IPS DF 6.9 (cell line): ENCODE data around the gene PRPH.
"Not testable (repeated sequence)": the region's sequence is repeated elsewhere in the genome, so short reads cannot be mapped to it uniquely, and the experiment has no call there.

Source experiments
- DNase-seq: peaks from one replicate; pipeline ENCODE4 v3.0.0-alpha.2; 2013; ENCODE audit warnings: low read depth, low spot score
- H3K27ac ChIP-seq: one replicate; pipeline ENCODE4 v1.5.1; 2013; ENCODE audit warnings: low read length, control low read depth
- H3K27me3 ChIP-seq: 2 replicates; pipeline ENCODE4 v1.6.1; 2013; ENCODE audit warnings: mild to moderate bottlenecking, low read length; ENCODE audit not compliant: control insufficient read depth, insufficient read depth
- H3K36me3 ChIP-seq: 2 replicates; pipeline ENCODE4 v1.6.1; 2013; ENCODE audit warnings: low read length; ENCODE audit not compliant: control insufficient read depth, insufficient read depth
- H3K4me1 ChIP-seq: 2 replicates; pipeline ENCODE4 v1.6.1; 2013; ENCODE audit warnings: low read length; ENCODE audit not compliant: control insufficient read depth, insufficient read depth
- H3K4me3 ChIP-seq: 2 replicates; pipeline ENCODE4 v1.5.1; 2013; ENCODE audit warnings: mild to moderate bottlenecking, low read length
- H3K9me3 ChIP-seq: 2 replicates; pipeline ENCODE4 v1.6.1; 2013; ENCODE audit warnings: low read length, inconsistent platforms; ENCODE audit not compliant: control insufficient read depth, insufficient read depth
- WGBS: extraction: QIAGEN DNeasy Blood & Tissue Kit; methylation state at CpG from one replicate; pipeline ENCODE4 v1.1.7; 2013; ENCODE audit warnings: mixed read lengths, missing lambda C conversion rate; ENCODE audit not compliant: insufficient read length, insufficient coverage; 5-methylcytosine and 5-hydroxymethylcytosine counted together

Gene PRPH

GRCh38 chr12:49261721-49262120 is 33.2 kb upstream of the PRPH start:
- WGBS, result no CpG with 5 or more reads among the region's 2 CpGs
- no peaks in the 10 kb centered on the region for H3K27me3 ChIP-seq
- no peaks in the 10 kb centered on the region for H3K9me3 ChIP-seq
- H3K4me1 ChIP-seq, result no peaks in the 10 kb centered on the region
- no peaks in the 10 kb centered on the region for H3K36me3 ChIP-seq
- no peak for DNase-seq
- no peak overlapping the region for H3K4me3 ChIP-seq
- H3K27ac ChIP-seq, result no peak overlapping the region

GRCh38 chr12:49263400-49263763 is 31.6 kb upstream of the PRPH start:
- no CpG with 5 or more reads among the region's 5 CpGs for WGBS
- Histone ChIP-seq H3K27me3 (no peaks in the 10 kb centered on the region), H3K9me3 (no peaks in the 10 kb centered on the region), H3K36me3 (no peaks in the 10 kb centered on the region), H3K4me3 (no peak overlapping the region), H3K27ac (no peak overlapping the region), H3K4me1 (no peaks in the 10 kb centered on the region)
- no peak for DNase-seq

- Histone ChIP-seq H3K4me1 (no peaks in the 10 kb centered on the region), H3K4me3 (peak overlapping the region; percentile 72), H3K27ac (no peak overlapping the region), H3K9me3 (no peaks in the 10 kb centered on the region), H3K36me3 (peaks cover 2% of the 10 kb centered on the region; the same call in 1 of the 2 replicates), H3K27me3 (no peaks in the 10 kb centered on the region)
- no CpG with 5 or more reads among the region's 35 CpGs for WGBS
- no peak for DNase-seq
Observed at GRCh38 chr12:49264466-49264872, 30.5 kb upstream of the PRPH start.

GRCh38 chr12:49264873-49265792 is 29.8 kb upstream of the PRPH start, which contains the start of gene TUBA1C:
TUBA1C (plus strand) TSS chr12:49265082; CDS start chr12:49265182, 100 bp downstream.
- Histone ChIP-seq H3K27ac (no peak within 1 kb of the TSS), H3K27me3 (no peaks in the 10 kb centered on the region), H3K9me3 (no peaks in the 10 kb centered on the region), H3K4me1 (no peaks in the 10 kb centered on the region), H3K36me3 (peaks cover 6% of the 10 kb centered on the region), H3K4me3 (peak within 1 kb of the TSS; percentile 72)
- DNase-seq, result peak; percentile 82
- WGBS, result no CpG with 5 or more reads among the region's 61 CpGs

GRCh38 chr12:49269191-49269590 is 25.8 kb upstream of the PRPH start:
- not testable (repeated sequence) for H3K4me3 ChIP-seq, H3K9me3 ChIP-seq, H3K27me3 ChIP-seq, H3K27ac ChIP-seq, H3K4me1 ChIP-seq, DNase-seq
- H3K36me3 ChIP-seq, result peaks cover 20% of the 10 kb centered on the region
- no CpG with 5 or more reads among the region's 6 CpGs for WGBS

GRCh38 chr12:49272790-49273725 is 21.9 kb upstream of the PRPH start:
- no peaks in the 10 kb centered on the region for H3K9me3 ChIP-seq
- H3K27me3 ChIP-seq, result no peaks in the 10 kb centered on the region; the same call in 1 of the 2 replicates
- no CpG with 5 or more reads among the region's 16 CpGs for WGBS
- no peak for DNase-seq
- H3K27ac ChIP-seq, result no peak overlapping the region
- no peaks in the 10 kb centered on the region for H3K4me1 ChIP-seq
- peaks cover 20% of the 10 kb centered on the region for H3K36me3 ChIP-seq
- no peak overlapping the region for H3K4me3 ChIP-seq

GRCh38 chr12:49273726-49274395 is 21.1 kb upstream of the PRPH start:
- no CpG with 5 or more reads among the region's 6 CpGs for WGBS
- DNase-seq, result no peak
- H3K36me3 ChIP-seq, result peaks cover 20% of the 10 kb centered on the region
- no peak overlapping the region for H3K27ac ChIP-seq
- no peak overlapping the region for H3K4me3 ChIP-seq
- H3K27me3 ChIP-seq, result no peaks in the 10 kb centered on the region; the same call in 1 of the 2 replicates
- no peaks in the 10 kb centered on the region for H3K9me3 ChIP-seq
- no peaks in the 10 kb centered on the region for H3K4me1 ChIP-seq

GRCh38 chr12:49274396-49275069 is 20.4 kb upstream of the PRPH start:
- H3K4me3 ChIP-seq, result no peak overlapping the region
- H3K4me1 ChIP-seq, result 0 out of 2 replicates have a peak, but pooled peaks cover under 1% of the 10 kb centered on the region
- DNase-seq, result no peak
- H3K9me3 ChIP-seq, result no peaks in the 10 kb centered on the region
- H3K36me3 ChIP-seq, result peaks cover 17% of the 10 kb centered on the region
- WGBS, result no CpG with 5 or more reads among the region's 7 CpGs
- no peaks in the 10 kb centered on the region; the same call in 1 of the 2 replicates for H3K27me3 ChIP-seq
- no peak overlapping the region for H3K27ac ChIP-seq

GRCh38 chr12:49276304-49277290 is 18.4 kb upstream of the PRPH start:
- Histone ChIP-seq H3K4me3 (no peak overlapping the region), H3K9me3 (no peaks in the 10 kb centered on the region), H3K27me3 (no peaks in the 10 kb centered on the region; the same call in 1 of the 2 replicates), H3K27ac (no peak overlapping the region), H3K4me1 (0 out of 2 replicates have a peak, but pooled peaks cover 2% of the 10 kb centered on the region), H3K36me3 (peaks cover 5% of the 10 kb centered on the region; the same call in 1 of the 2 replicates)
- no CpG with 5 or more reads among the region's 13 CpGs for WGBS
- DNase-seq, result no peak
